ENCODE data around the gene GREM2.

- TF ChIP-seq CTCF (IDR thresholded peaks at IDR 0.05; ENCODE audit: poor library complexity, severe bottlenecking) (no peak), POLR2AphosphoS5 (IDR thresholded peaks at IDR 0.05) (no peak), EZH2 (IDR thresholded peaks at IDR 0.05; ENCODE audit: borderline replicate concordance, insufficient read depth, low read length, poor library complexity, severe bottlenecking) (no peak), TAF1 (IDR thresholded peaks at IDR 0.05; ENCODE audit: low read depth) (no peak), SMC3 (conservative IDR thresholded peaks at IDR 0.05; ENCODE audit: poor library complexity) (no peak), REST (IDR thresholded peaks at IDR 0.05; ENCODE audit: borderline replicate concordance) (no peak), RAD21 (conservative IDR thresholded peaks at IDR 0.05) (no peak), EP300 (conservative IDR thresholded peaks at IDR 0.05; ENCODE audit: poor library complexity, severe bottlenecking) (no peak), MXI1 (conservative IDR thresholded peaks at IDR 0.05; ENCODE audit: poor library complexity, severe bottlenecking) (no peak)
Observed at GRCh38 chr1:240602189-240602588, 9.8 kb downstream of the GREM2 start.
